ENCODE results near the gene CLMN. TPM values are rescaled to one million over a fixed set of nuclear protein-coding genes. Genes with fewer than 3 reads are reported as not detected.
A peak's percentile ranks its signal among the peaks of the same experiment; 100 is the strongest.

CLMN gene
- total RNA-seq, 4 donors from 2014 or later = 3.3 to 14.1 (median 5.1) TPM

- H3K4me1 ChIP-seq = peaks cover 0 to 11% (median 4%) of the 10 kb centered on the region in 3 donors
- intact Hi-C loops (cut with DNase I) = no loop called here
- H3K4me3 ChIP-seq = no peak overlapping the region
- no peaks in the 10 kb centered on the region for H3K36me3 ChIP-seq
- no peaks in the 10 kb centered on the region for H3K27me3 ChIP-seq
- no peak for TF ChIP-seq CTCF (IDR thresholded peaks at IDR 0.05)
- no peak for TF ChIP-seq POLR2A (IDR thresholded peaks at IDR 0.05)
- H3K27ac ChIP-seq = no peak overlapping the region
- no peaks in the 10 kb centered on the region for H3K9me3 ChIP-seq
- WGBS, 2 donors = 61 to 65% methylated on average over 13 of the region's 13 CpGs
- DNase-seq = no peak
These were observed 9.2 kb upstream of the CLMN start for GRCh38 chr14:95328729-95329503.

- Histone ChIP-seq H3K36me3 (no peaks in the 10 kb centered on the region), H3K27ac (no peak overlapping the region), H3K27me3 (no peaks in the 10 kb centered on the region), H3K4me1 (peaks cover 0 to 23% (median 10%) of the 10 kb centered on the region in 3 donors), H3K4me3 (no peak overlapping the region), H3K9me3 (no peaks in the 10 kb centered on the region)
- 84 to 86% methylated on average over 10 to 12 of the region's 13 CpGs for WGBS, 2 donors
- intact Hi-C loops (cut with DNase I) = no loop called here
- TF ChIP-seq POLR2A (IDR thresholded peaks at IDR 0.05) = no peak
- TF ChIP-seq CTCF (IDR thresholded peaks at IDR 0.05) = no peak
- DNase-seq = peak; percentile 28
These were observed 8.1 kb upstream of the CLMN start for GRCh38 chr14:95327558-95328374.

- Histone ChIP-seq H3K9me3 (no peaks in the 10 kb centered on the region), H3K27me3 (no peaks in the 10 kb centered on the region), H3K4me3 (no peak overlapping the region), H3K4me1 (peaks cover 0 to 31% (median 16%) of the 10 kb centered on the region in 3 donors), H3K36me3 (no peaks in the 10 kb centered on the region), H3K27ac (no peak overlapping the region)
- DNase-seq = no peak
- intact Hi-C loops (cut with DNase I) = no loop called here
- TF ChIP-seq POLR2A (IDR thresholded peaks at IDR 0.05) (no peak), CTCF (IDR thresholded peaks at IDR 0.05) (no peak)
- WGBS, 2 donors = 32 to 40% methylated on average over 1 to 2 of the region's 3 CpGs
These were observed 7.3 kb upstream of the CLMN start for GRCh38 chr14:95326987-95327386.

GRCh38 chr14:95323917-95324316 is 4.2 kb upstream of the CLMN start:
- Histone ChIP-seq H3K36me3 (no peaks in the 10 kb centered on the region), H3K4me3 (no peak overlapping the region), H3K27ac (no peak overlapping the region), H3K9me3 (no peaks in the 10 kb centered on the region), H3K27me3 (peaks cover 0 to 8% (median 0%) of the 10 kb centered on the region in 4 donors), H3K4me1 (peaks cover 9 to 58% (median 22%) of the 10 kb centered on the region in 3 donors)
- TF ChIP-seq CTCF (IDR thresholded peaks at IDR 0.05) = no peak
- intact Hi-C loops (cut with DNase I) = no loop called here
- WGBS, 2 donors = 73 to 90% methylated on average over 6 to 7 of the region's 7 CpGs
- no peak for DNase-seq

- H3K27ac ChIP-seq = peak overlapping the region; percentile 7 to 56 (median 35)
- H3K36me3 ChIP-seq = no peaks in the 10 kb centered on the region
- H3K4me3 ChIP-seq = no peak overlapping the region
- peaks cover 0 to 10% (median 0%) of the 10 kb centered on the region in 4 donors for H3K27me3 ChIP-seq
- DNase-seq = no peak
- 45 to 79% methylated on average over 6 of the region's 6 CpGs for WGBS, 2 donors
- intact Hi-C loops (cut with DNase I) = no loop called here
- TF ChIP-seq CTCF (IDR thresholded peaks at IDR 0.05) (no peak), POLR2A (IDR thresholded peaks at IDR 0.05) (no peak)
- H3K4me1 ChIP-seq = peaks cover 14 to 64% (median 27%) of the 10 kb centered on the region in 3 donors
- no peaks in the 10 kb centered on the region for H3K9me3 ChIP-seq
These were observed 3.7 kb upstream of the CLMN start for GRCh38 chr14:95323361-95323760.
